Esophagus muscularis mucosa (tissue), 4 donors: ENCODE measurements around the gene NSUN4. TPM values are rescaled to one million over a fixed set of nuclear protein-coding genes. Genes with fewer than 3 reads are reported as not detected.

Source experiments
- DNase-seq: peaks from one replicate; pipeline ENCODE4 v3.0.0-alpha.2; 2017; ENCODE audit errors: extremely low spot score
- H3K27ac ChIP-seq, 4 donors: fragments of 200-600 bp; sonication (generic); replicated peaks in 1 of 4; 1 replicate in 3 of 4; 2 replicates in 1 of 4; pipeline ENCODE4 v1.5.1; 2016 to 2019; ENCODE audit warnings: mild to moderate bottlenecking in 1 of 4
- H3K27me3 ChIP-seq, 4 donors: fragments of 200-600 bp; sonication (generic); one replicate each; pipeline versions ENCODE4 v1.5.1 to v1.6.0; 2016 to 2019
- H3K36me3 ChIP-seq, 4 donors: fragments of 200-600 bp; sonication (generic); one replicate each; pipeline ENCODE4 v1.5.1; 2016 to 2019
- H3K4me1 ChIP-seq, 4 donors: fragments of 200-600 bp; sonication (generic); one replicate each; pipeline ENCODE4 v1.5.1; 2016 to 2019
- H3K4me3 ChIP-seq, 4 donors: fragments of 200-600 bp; sonication (generic); 1 replicate in 2 of 4; 2 replicates in 2 of 4; pipeline ENCODE4 v1.5.1; 2016 to 2019; ENCODE audit warnings: mild to moderate bottlenecking in 4 of 4, moderate library complexity in 1 of 4
- H3K9me3 ChIP-seq, 4 donors: fragments of 200-600 bp; sonication (generic); 1 replicate in 3 of 4; 2 replicates in 1 of 4; pipeline ENCODE4 v1.5.1; 2016 to 2019
- CTCF ChIP-seq, 3 experiments: fragments of 200-600 bp in 2 of 3; fragments of 450-650 bp in 1 of 3; sonication (generic) in 2 of 3; IDR thresholded peaks; one replicate each; pipeline ENCODE4 v1.5.1; 2017 to 2019; ENCODE audit warnings: antibody characterized with exemption in 3 of 3, mild to moderate bottlenecking in 2 of 3, moderate library complexity in 1 of 3
- EP300 ChIP-seq: sonication (generic); formaldehyde crosslinking; IDR thresholded peaks from one replicate; pipeline ENCODE4 v1.6.1; 2017; ENCODE audit warnings: antibody characterized with exemption
- POLR2A ChIP-seq: fragments of 450-650 bp; IDR thresholded peaks from one replicate; pipeline ENCODE4 v1.6.1; 2017; ENCODE audit warnings: antibody characterized with exemption, moderate library complexity, mild to moderate bottlenecking, low read depth
- POLR2AphosphoS5 ChIP-seq, 2 donors: sonication (generic); formaldehyde crosslinking; IDR thresholded peaks; one replicate each; pipeline ENCODE4 v1.6.1; 2017; ENCODE audit warnings: antibody characterized with exemption in 2 of 2
- WGBS: methylation state at CpG from one replicate; pipeline ENCODE4 v1.1.5; 2018; 5-methylcytosine and 5-hydroxymethylcytosine counted together
- intact Hi-C: fragments of 100-400 bp; cut with DNase I; formaldehyde crosslinking; loops from one replicate; pipeline ENCODE4 v1.15.1; 2023
- total RNA-seq, 4 donors: library from RNA; depleted of rRNA; stranded (reverse); fragments of >200 nt; gene quantifications; one replicate each; pipeline versions ENCODE4 v1.1.0 to v1.2.1, GENCODE V29; 2016

The NSUN4 gene
- total RNA-seq, 4 donors from 2014 or later, result 14.5 to 20.7 (median 16.2) TPM

GRCh38 chr1:46369542-46370213, 29.1 kb downstream of the NSUN4 start:
- TF ChIP-seq POLR2AphosphoS5 (IDR thresholded peaks at IDR 0.05) (no peak), EP300 (no peak), POLR2A (no peak), CTCF (IDR thresholded peaks at IDR 0.05) (no peak)
- H3K4me3 ChIP-seq, result no peak overlapping the region
- H3K4me1 ChIP-seq, result no peaks in the 10 kb centered on the region
- no peaks in the 10 kb centered on the region for H3K27me3 ChIP-seq
- peaks cover 7 to 44% (median 29%) of the 10 kb centered on the region in 4 donors for H3K36me3 ChIP-seq
- WGBS, result 75% methylated on average over 4 of the region's 4 CpGs
- no peaks in the 10 kb centered on the region for H3K9me3 ChIP-seq
- intact Hi-C loops, result no loop called here
- no peak for DNase-seq
- no peak overlapping the region for H3K27ac ChIP-seq

GRCh38 chr1:46370214-46370633, 29.6 kb downstream of the NSUN4 start:
- Histone ChIP-seq H3K9me3 (no peaks in the 10 kb centered on the region), H3K4me1 (no peaks in the 10 kb centered on the region), H3K36me3 (peaks cover 7 to 39% (median 26%) of the 10 kb centered on the region in 4 donors), H3K27me3 (no peaks in the 10 kb centered on the region), H3K27ac (no peak overlapping the region), H3K4me3 (no peak overlapping the region)
- no peak for TF ChIP-seq POLR2AphosphoS5 (IDR thresholded peaks at IDR 0.05)
- no peak for TF ChIP-seq EP300
- TF ChIP-seq POLR2A, result no peak
- TF ChIP-seq CTCF (IDR thresholded peaks at IDR 0.05), result no peak
- WGBS, result 95% methylated on average over 3 of the region's 3 CpGs
- intact Hi-C loops, result no loop called here
- no peak for DNase-seq

DNA sequence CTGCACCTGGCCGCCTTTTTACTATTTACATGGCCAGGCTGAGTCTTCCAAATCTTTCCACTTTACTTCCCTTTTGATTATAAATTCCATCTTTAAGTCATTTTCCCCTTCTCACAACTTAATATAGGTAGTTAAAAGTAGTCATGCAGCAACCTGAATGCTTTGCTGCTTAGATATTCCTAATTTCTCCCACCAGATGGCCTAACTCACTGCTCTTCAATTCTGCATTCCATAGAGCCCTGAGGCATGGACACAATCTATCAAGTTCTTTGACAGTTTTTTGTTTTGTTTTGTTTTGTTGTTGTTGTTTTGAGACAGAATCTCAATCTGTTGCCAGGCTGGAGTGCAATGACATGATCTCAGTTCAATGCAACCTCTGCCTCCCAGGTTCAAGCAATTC, 31.8 kb downstream of the NSUN4 start:
- no peak for DNase-seq
- intact Hi-C loops, result no loop called here
- no peaks in the 10 kb centered on the region for H3K27me3 ChIP-seq
- no peak overlapping the region for H3K4me3 ChIP-seq
- 100% methylated on average over 1 of the region's 1 CpG for WGBS
- peaks cover 7 to 19% (median 16%) of the 10 kb centered on the region in 4 donors for H3K36me3 ChIP-seq
- H3K4me1 ChIP-seq, result no peaks in the 10 kb centered on the region
- TF ChIP-seq EP300, result no peak
- H3K9me3 ChIP-seq, result no peaks in the 10 kb centered on the region
- H3K27ac ChIP-seq, result no peak overlapping the region

DNA sequence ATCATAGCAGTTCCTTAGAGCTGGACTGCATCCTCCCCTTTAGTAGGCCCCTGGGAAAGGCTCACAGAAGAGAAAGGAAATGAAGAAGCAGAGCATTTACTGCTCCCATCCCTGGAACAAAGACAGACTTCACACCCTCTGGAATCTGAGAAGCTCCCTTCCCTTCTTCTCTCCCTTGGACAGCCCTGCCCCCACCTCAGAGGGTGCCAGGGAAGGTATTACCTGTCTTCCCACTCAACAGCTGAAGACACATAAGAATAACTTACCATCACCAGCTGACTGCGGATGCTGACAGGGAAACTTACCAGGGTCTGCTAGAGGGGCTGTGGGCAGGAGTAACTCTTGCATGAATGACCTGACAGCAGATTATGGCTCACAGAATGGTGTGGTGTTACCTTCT, 39.4 kb downstream of the NSUN4 start:
- Histone ChIP-seq H3K4me3 (no peak overlapping the region), H3K27ac (no peak overlapping the region), H3K9me3 (no peaks in the 10 kb centered on the region), H3K4me1 (no peaks in the 10 kb centered on the region), H3K36me3 (peaks cover 0 to 4% (median 0%) of the 10 kb centered on the region in 4 donors), H3K27me3 (no peaks in the 10 kb centered on the region)
- DNase-seq, result no peak
- TF ChIP-seq EP300, result no peak
- TF ChIP-seq POLR2AphosphoS5 (IDR thresholded peaks at IDR 0.05), result no peak
- no peak for TF ChIP-seq CTCF (IDR thresholded peaks at IDR 0.05)
- TF ChIP-seq POLR2A, result no peak
- intact Hi-C loops, result no loop called here
- WGBS, result 100% methylated on average over 1 of the region's 1 CpG

DNA sequence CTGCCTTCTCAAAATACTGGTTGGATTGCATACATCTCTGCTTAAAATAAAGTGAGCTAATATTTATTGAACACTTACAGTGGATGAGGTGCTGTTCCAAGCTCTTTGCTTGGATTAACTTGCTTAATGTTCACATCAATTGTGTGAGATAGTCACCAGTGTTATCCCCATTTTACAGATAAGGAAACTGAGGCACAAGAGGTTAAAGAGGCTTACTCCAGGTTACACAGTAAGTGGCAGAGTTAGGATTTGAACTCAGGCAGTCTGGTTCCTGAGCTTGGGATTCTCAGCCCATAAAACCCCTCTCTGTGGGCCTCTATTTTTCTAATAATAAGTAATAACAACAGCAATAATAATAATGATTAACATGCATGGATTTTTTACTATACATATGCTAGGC, 39.9 kb downstream of the NSUN4 start:
- H3K27ac ChIP-seq, result no peak overlapping the region
- DNase-seq, result no peak
- H3K9me3 ChIP-seq, result no peaks in the 10 kb centered on the region
- H3K36me3 ChIP-seq, result peaks cover 0 to 4% (median 0%) of the 10 kb centered on the region in 4 donors
- TF ChIP-seq POLR2AphosphoS5 (IDR thresholded peaks at IDR 0.05) (no peak), EP300 (no peak), CTCF (IDR thresholded peaks at IDR 0.05) (no peak), POLR2A (no peak)
- intact Hi-C loops, result no loop called here
- no peaks in the 10 kb centered on the region for H3K4me1 ChIP-seq
- no peak overlapping the region for H3K4me3 ChIP-seq
- no peaks in the 10 kb centered on the region for H3K27me3 ChIP-seq
